B cell (primary cell): Measurements from ENCODE around the gene ZNF827.

ENCODE experiments used
- EZH2 ChIP-seq: IDR thresholded peaks from 2 replicates; pipeline ENCODE4 v1.6.1; 2012; ENCODE audit warnings: borderline replicate concordance, low read depth, mild to moderate bottlenecking, moderate library complexity, low read length; ENCODE audit not compliant: insufficient read depth, poor library complexity, severe bottlenecking
- TF ChIP-seq, protein P1 (sequence below): fragments of 200-600 bp; IDR thresholded peaks from one replicate; pipeline ENCODE4 v1.8.0; 2022; ENCODE audit warnings: antibody characterized with exemption, mild to moderate bottlenecking

DNA sequence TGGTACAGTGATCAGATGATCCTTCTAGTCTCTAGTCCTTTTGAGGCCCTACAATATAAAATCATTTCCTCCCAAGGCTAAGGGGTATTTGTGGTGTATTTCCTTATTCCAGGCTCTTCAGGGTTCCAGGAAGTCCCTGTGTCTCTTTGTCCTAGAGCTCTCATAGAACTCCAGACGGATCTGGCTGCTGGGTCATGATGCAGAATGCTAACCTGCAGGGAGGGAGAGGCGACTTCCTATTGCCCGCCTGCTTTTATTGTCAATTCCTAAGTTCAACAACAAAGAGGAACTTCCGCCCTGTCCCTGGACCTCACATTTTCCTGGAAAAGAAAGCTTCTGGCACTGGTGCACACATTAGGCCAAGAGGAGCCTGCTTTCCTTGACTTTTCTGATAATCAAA is 45.9 kb upstream of the ZNF827 start:
- TF ChIP-seq, protein P1, sequence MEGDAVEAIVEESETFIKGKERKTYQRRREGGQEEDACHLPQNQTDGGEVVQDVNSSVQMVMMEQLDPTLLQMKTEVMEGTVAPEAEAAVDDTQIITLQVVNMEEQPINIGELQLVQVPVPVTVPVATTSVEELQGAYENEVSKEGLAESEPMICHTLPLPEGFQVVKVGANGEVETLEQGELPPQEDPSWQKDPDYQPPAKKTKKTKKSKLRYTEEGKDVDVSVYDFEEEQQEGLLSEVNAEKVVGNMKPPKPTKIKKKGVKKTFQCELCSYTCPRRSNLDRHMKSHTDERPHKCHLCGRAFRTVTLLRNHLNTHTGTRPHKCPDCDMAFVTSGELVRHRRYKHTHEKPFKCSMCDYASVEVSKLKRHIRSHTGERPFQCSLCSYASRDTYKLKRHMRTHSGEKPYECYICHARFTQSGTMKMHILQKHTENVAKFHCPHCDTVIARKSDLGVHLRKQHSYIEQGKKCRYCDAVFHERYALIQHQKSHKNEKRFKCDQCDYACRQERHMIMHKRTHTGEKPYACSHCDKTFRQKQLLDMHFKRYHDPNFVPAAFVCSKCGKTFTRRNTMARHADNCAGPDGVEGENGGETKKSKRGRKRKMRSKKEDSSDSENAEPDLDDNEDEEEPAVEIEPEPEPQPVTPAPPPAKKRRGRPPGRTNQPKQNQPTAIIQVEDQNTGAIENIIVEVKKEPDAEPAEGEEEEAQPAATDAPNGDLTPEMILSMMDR = no peak
- TF ChIP-seq EZH2 = no peak
